CD4-positive, alpha-beta memory T cell (primary cell): ENCODE data around the gene CACNG6. TPM values are rescaled to one million over a fixed set of nuclear protein-coding genes. Genes with fewer than 3 reads are reported as not detected.
"Not testable (repeated sequence)": the region's sequence is repeated elsewhere in the genome, so short reads cannot be mapped to it uniquely, and the experiment has no call there.

Experiments
- CTCF ChIA-PET: fragments of 350-600 bp; sonication (Branson Sonifier 250); formaldehyde crosslinking; loops from one replicate; lab custom pipeline; 2021; ENCODE audit warnings: inconsistent platforms; ENCODE audit not compliant: partially characterized antibody; lab: Charles Lee
- POLR2A ChIA-PET: fragments of 350-600 bp; sonication (Branson Sonifier 250); formaldehyde crosslinking; loops from one replicate; lab custom pipeline; 2021; ENCODE audit not compliant: partially characterized antibody; lab: Charles Lee
- DNase-seq, 5 donors: peaks; one replicate each; pipeline versions ENCODE4 v3.0.0 to v3.0.0-alpha.2; 2020 to 2022; ENCODE audit warnings: mixed read lengths in 1 of 5
- H3K27ac ChIP-seq: one replicate; pipeline ENCODE4 v1.7.0; 2013; ENCODE audit warnings: low read depth, low read length
- H3K27me3 ChIP-seq: 2 replicates; pipeline ENCODE4 v1.7.0; 2013; ENCODE audit warnings: mild to moderate bottlenecking, low read length, moderate library complexity; ENCODE audit not compliant: insufficient read depth
- H3K36me3 ChIP-seq: 2 replicates; pipeline ENCODE4 v1.7.0; 2013; ENCODE audit warnings: mild to moderate bottlenecking, low read length, moderate library complexity; ENCODE audit not compliant: insufficient read depth
- H3K4me1 ChIP-seq: 2 replicates; pipeline ENCODE4 v1.7.0; 2013; ENCODE audit warnings: mild to moderate bottlenecking, low read length, moderate library complexity; ENCODE audit not compliant: insufficient read depth
- H3K4me3 ChIP-seq, 2 donors: one replicate each; pipeline ENCODE4 v1.7.0; 2013; ENCODE audit warnings: low read length in 2 of 2, mild to moderate bottlenecking in 1 of 2
- H3K9me3 ChIP-seq, 2 donors: one replicate each; pipeline ENCODE4 v1.7.0; 2013; ENCODE audit warnings: low read length in 2 of 2, control low read depth in 1 of 2; ENCODE audit not compliant: control insufficient read depth in 1 of 2
- H3K27ac Mint-ChIP-seq, 7 donors: one replicate each; pipeline ENCODE4 v1.8.0; 2020 to 2021; ENCODE audit warnings: mixed read lengths in 7 of 7, mild to moderate bottlenecking in 6 of 7, inconsistent platforms in 3 of 7, moderate library complexity in 3 of 7
- H3K27me3 Mint-ChIP-seq, 2 donors: one replicate each; pipeline ENCODE4 v1.8.0; 2020 to 2021; ENCODE audit warnings: mixed read lengths in 2 of 2
- H3K36me3 Mint-ChIP-seq, 2 donors: one replicate each; pipeline ENCODE4 v1.8.0; 2020 to 2021; ENCODE audit warnings: mixed read lengths in 2 of 2, inconsistent platforms in 1 of 2, mild to moderate bottlenecking in 1 of 2
- H3K4me1 Mint-ChIP-seq, 4 donors: one replicate each; pipeline ENCODE4 v1.8.0; 2020 to 2021; ENCODE audit warnings: mixed read lengths in 4 of 4, mild to moderate bottlenecking in 1 of 4
- H3K4me3 Mint-ChIP-seq, 8 donors: one replicate each; pipeline ENCODE4 v1.8.0; 2020 to 2021; ENCODE audit warnings: mixed read lengths in 8 of 8, mild to moderate bottlenecking in 7 of 8, moderate library complexity in 6 of 8, inconsistent platforms in 3 of 8
- H3K9me3 Mint-ChIP-seq, 8 donors: one replicate each; pipeline ENCODE4 v1.8.0; 2020 to 2021; ENCODE audit warnings: mixed read lengths in 8 of 8, mild to moderate bottlenecking in 5 of 8, inconsistent platforms in 3 of 8, moderate library complexity in 1 of 8
- intact Hi-C: fragments of 100-400 bp; cut with micrococcal nuclease; formaldehyde crosslinking; loops from one replicate; pipeline ENCODE4 v1.15.1; 2023
- polyA plus RNA-seq, 2 donors: library from polyadenylated mRNA; unstranded; fragments of 300-500 nt; fragmentation: Illumina TruSeq; gene quantifications; one replicate each; pipeline ENCODE4 v1.2.3, GENCODE V29; 2021
- total RNA-seq, 2 experiments: library from RNA; stranded (reverse); gene quantifications; one replicate each; pipeline ENCODE4 v1.2.3, GENCODE V29; 2021

Gene CACNG6
- total and polyA plus RNA-seq, 4 experiments from 2014 or later, result not detected

- H3K4me1 Mint-ChIP-seq, H3K27ac ChIP-seq, H3K4me1 ChIP-seq, H3K9me3 Mint-ChIP-seq, H3K36me3 Mint-ChIP-seq, H3K27me3 ChIP-seq, DNase-seq, H3K27ac Mint-ChIP-seq, H3K36me3 ChIP-seq, H3K9me3 ChIP-seq, intact Hi-C loops, POLR2A ChIA-PET, H3K4me3 ChIP-seq, H3K4me3 Mint-ChIP-seq: not testable (repeated sequence)
- CTCF ChIA-PET, result interaction anchor here (0.8 to 1.9 kb wide), 2 partner anchors 11 to 95 kb away, joined by 4 to 5 read pairs; no protein-coding TSS in a partner anchor
- H3K27me3 Mint-ChIP-seq, result peaks cover 22 to 33% of the 10 kb centered on the region in 2 donors
These were observed 42.8 kb upstream of the CACNG6 start for GRCh38 chr19:53948611-53949010.

DNA sequence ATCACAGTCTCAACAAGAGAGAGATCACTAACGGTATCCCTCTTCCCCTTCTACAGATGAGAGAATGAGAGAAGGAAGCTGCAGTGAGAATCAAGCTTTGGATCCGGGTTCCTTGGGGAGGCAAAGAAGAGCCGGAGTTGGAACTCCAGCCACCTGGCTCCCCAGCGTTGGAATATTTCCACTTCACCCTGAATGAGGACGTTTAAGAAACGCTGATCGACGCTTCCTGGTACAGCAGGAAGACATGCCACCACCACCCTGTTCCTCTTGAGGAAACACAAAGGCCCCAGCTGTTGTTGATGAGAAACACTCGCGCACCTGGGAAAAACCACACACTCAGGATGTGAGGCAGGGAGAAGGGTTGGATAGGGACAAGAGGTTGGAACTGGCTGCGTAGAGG lies 40.0 kb upstream of the CACNG6 start:
- CTCF ChIA-PET, result no interaction called here
- H3K27me3 Mint-ChIP-seq, result peaks cover 22 to 25% of the 10 kb centered on the region in 2 donors

DNA sequence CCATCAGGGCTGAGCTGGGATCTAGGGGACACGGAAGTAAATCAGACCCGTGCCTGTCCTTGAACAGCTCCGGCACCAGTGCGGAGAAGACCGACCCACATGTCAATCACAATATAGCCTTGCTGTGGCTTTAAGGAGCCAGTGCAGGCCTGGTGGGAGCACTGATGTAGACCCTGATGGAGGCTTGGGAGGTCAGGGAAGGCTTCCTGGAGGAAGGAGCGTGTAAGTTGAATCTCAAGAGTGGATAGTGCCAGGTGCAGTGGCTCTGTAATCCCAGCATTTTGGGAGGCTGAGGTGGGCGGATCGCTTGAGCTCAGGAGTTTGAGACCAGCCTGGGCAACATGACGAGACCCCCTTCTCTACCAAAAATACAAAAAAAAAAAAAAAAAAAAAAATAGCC lies 39.5 kb upstream of the CACNG6 start:
- CTCF ChIA-PET, result no interaction called here
- Histone ChIP-seq H3K27me3 (peaks cover under 1% of the 10 kb centered on the region), H3K4me3 (no peak overlapping the region), H3K27ac (no peak overlapping the region), H3K9me3 (no peaks in the 10 kb centered on the region), H3K4me1 (no peaks in the 10 kb centered on the region), H3K36me3 (no peaks in the 10 kb centered on the region)
- intact Hi-C loops, result no loop called here
- peaks cover 24 to 26% of the 10 kb centered on the region in 2 donors for H3K27me3 Mint-ChIP-seq
- H3K9me3 Mint-ChIP-seq, result peaks cover 0 to 4% (median 0%) of the 10 kb centered on the region in 8 donors
- H3K4me3 Mint-ChIP-seq, result no peak overlapping the region
- H3K4me1 Mint-ChIP-seq, result no peaks in the 10 kb centered on the region
- H3K27ac Mint-ChIP-seq, result no peak overlapping the region
- no peak for DNase-seq
- no peaks in the 10 kb centered on the region for H3K36me3 Mint-ChIP-seq
- POLR2A ChIA-PET, result no interaction called here

More for the DNA sequence above, 40.0 kb upstream of the CACNG6 start:
- Histone ChIP-seq H3K4me1 (no peaks in the 10 kb centered on the region), H3K27me3 (no peaks in the 10 kb centered on the region), H3K36me3 (no peaks in the 10 kb centered on the region), H3K27ac (no peak overlapping the region), H3K9me3 (no peaks in the 10 kb centered on the region), H3K4me3 (no peak overlapping the region)
- Mint-ChIP-seq H3K4me1 (no peaks in the 10 kb centered on the region), H3K9me3 (peaks cover 0 to 4% (median 0%) of the 10 kb centered on the region in 8 donors), H3K36me3 (no peaks in the 10 kb centered on the region), H3K27ac (no peak overlapping the region), H3K4me3 (no peak overlapping the region)
- no peak for DNase-seq
- intact Hi-C loops, result no loop called here
- POLR2A ChIA-PET, result no interaction called here

GRCh38 chr19:53953383-53953782 lies 38.1 kb upstream of the CACNG6 start:
- ChIA-PET POLR2A (no interaction called here), CTCF (no interaction called here)
- H3K9me3 Mint-ChIP-seq, result peaks cover 0 to 4% (median under 1%) of the 10 kb centered on the region in 8 donors
- H3K36me3 ChIP-seq, result no peaks in the 10 kb centered on the region
- H3K4me1 Mint-ChIP-seq, result no peaks in the 10 kb centered on the region
- intact Hi-C loops, result no loop called here
- peaks cover 11% of the 10 kb centered on the region for H3K27me3 ChIP-seq
- H3K4me3 Mint-ChIP-seq, result no peak overlapping the region
- H3K27ac ChIP-seq, result no peak overlapping the region
- no peaks in the 10 kb centered on the region for H3K9me3 ChIP-seq
- no peak overlapping the region for H3K27ac Mint-ChIP-seq
- H3K4me3 ChIP-seq, result no peak overlapping the region
- DNase-seq, result no peak
- no peaks in the 10 kb centered on the region for H3K4me1 ChIP-seq
- H3K36me3 Mint-ChIP-seq, result no peaks in the 10 kb centered on the region
- peaks cover 26 to 31% of the 10 kb centered on the region in 2 donors for H3K27me3 Mint-ChIP-seq

DNA sequence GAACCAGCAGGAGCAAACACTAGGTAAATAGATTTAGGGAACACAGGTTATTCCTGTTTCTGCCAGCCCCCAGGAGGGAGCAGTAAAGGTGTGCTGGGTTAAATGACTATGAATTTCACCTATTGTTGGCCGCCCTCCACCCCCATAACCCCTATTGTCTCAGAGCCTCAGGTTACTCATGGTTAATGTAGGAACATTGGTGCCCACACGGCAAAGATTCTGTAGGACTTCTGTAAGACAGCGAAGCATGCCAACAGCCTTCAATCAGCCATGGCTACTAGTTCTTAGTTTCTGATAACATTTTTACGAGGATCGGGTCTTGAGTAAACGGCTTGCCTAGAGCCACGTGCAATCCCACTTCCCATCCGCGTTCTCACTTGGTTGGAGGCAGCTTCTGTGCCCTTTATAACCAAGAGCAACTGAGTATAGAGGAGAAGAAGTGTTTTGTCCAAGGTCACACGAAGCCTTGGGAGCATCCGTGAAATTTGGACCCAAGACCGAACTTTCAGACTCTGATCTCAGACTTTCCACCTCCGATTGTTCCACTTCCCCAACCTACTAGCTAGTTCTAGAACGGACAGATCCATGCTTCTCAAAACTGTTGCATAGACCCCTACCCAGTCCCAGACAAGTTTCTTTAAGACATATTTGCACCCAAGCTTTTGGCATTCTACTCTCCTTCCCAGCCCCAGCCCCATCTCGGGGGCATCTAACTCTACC lies 33.8 kb upstream of the CACNG6 start:
- no peak for DNase-seq
- Mint-ChIP-seq H3K27ac (no peak overlapping the region), H3K4me3 (no peak overlapping the region), H3K27me3 (peaks cover 44 to 51% of the 10 kb centered on the region in 2 donors), H3K4me1 (peaks cover 0 to 5% (median 2%) of the 10 kb centered on the region in 4 donors), H3K9me3 (peaks cover 0 to 2% (median 0%) of the 10 kb centered on the region in 8 donors), H3K36me3 (no peaks in the 10 kb centered on the region)
- intact Hi-C loops, result no loop called here
- ChIA-PET CTCF (no interaction called here), POLR2A (no interaction called here)
- Histone ChIP-seq H3K36me3 (no peaks in the 10 kb centered on the region), H3K27ac (no peak overlapping the region), H3K4me3 (no peak overlapping the region), H3K9me3 (no peaks in the 10 kb centered on the region), H3K27me3 (peaks cover 24% of the 10 kb centered on the region), H3K4me1 (no peaks in the 10 kb centered on the region)

DNA sequence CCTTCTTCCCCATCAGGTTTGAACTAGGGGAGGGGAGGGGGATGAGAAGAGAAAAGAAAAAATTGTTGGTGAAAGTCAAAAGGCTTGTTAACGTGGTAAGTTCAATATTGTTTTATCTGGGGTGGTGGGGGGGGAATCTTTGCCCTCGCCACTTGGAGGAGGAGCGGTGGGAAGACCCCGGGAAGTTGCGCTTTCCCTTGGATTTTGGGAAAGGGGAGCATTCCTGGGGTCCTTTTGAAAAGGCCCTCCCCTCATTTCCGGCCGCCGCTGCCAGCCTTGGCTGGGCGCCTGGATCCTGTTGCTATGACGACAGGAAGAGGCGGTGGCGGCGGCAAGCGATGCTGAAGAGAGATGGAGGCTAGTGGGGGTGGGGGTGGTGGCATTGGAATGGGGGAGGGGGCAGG lies 33.3 kb upstream of the CACNG6 start:
- Histone ChIP-seq H3K4me3 (no peak overlapping the region), H3K36me3 (no peaks in the 10 kb centered on the region), H3K27ac (no peak overlapping the region), H3K9me3 (no peaks in the 10 kb centered on the region), H3K27me3 (peaks cover 24% of the 10 kb centered on the region), H3K4me1 (no peaks in the 10 kb centered on the region)
- H3K9me3 Mint-ChIP-seq, result peaks cover 0 to 2% (median 0%) of the 10 kb centered on the region in 8 donors
- no peak overlapping the region for H3K27ac Mint-ChIP-seq
- H3K36me3 Mint-ChIP-seq, result no peaks in the 10 kb centered on the region
- intact Hi-C loops, result no loop called here
- no peak overlapping the region for H3K4me3 Mint-ChIP-seq
- peaks cover 0 to 5% (median 2%) of the 10 kb centered on the region in 4 donors for H3K4me1 Mint-ChIP-seq
- H3K27me3 Mint-ChIP-seq, result peaks cover 44 to 51% of the 10 kb centered on the region in 2 donors
- POLR2A ChIA-PET, result no interaction called here
- DNase-seq, result no peak
- CTCF ChIA-PET, result no interaction called here

GRCh38 chr19:53958823-53959757 lies 32.3 kb upstream of the CACNG6 start:
- H3K27me3 ChIP-seq, result peaks cover 24% of the 10 kb centered on the region
- peaks cover 0 to 2% (median 0%) of the 10 kb centered on the region in 8 donors for H3K9me3 Mint-ChIP-seq
- POLR2A ChIA-PET, result no interaction called here
- H3K27ac Mint-ChIP-seq, result no peak overlapping the region
- no peaks in the 10 kb centered on the region for H3K4me1 ChIP-seq
- peaks cover 50 to 55% of the 10 kb centered on the region in 2 donors for H3K27me3 Mint-ChIP-seq
- no peaks in the 10 kb centered on the region for H3K36me3 ChIP-seq
- no peak for DNase-seq
- no peak overlapping the region for H3K27ac ChIP-seq
- no peak overlapping the region for H3K4me3 ChIP-seq
- peaks cover 0 to 5% (median 2%) of the 10 kb centered on the region in 4 donors for H3K4me1 Mint-ChIP-seq
- H3K4me3 Mint-ChIP-seq, result no peak overlapping the region
- no peaks in the 10 kb centered on the region for H3K36me3 Mint-ChIP-seq
- intact Hi-C loops, result no loop called here
- H3K9me3 ChIP-seq, result no peaks in the 10 kb centered on the region
- CTCF ChIA-PET, result interaction anchor here (0.6 kb wide), 2 partner anchors 76 to 166 kb away, joined by 3 to 4 read pairs; no protein-coding TSS in a partner anchor
